Osteoblast (primary cell): ENCODE measurements around the gene ZXDC. TPM values are rescaled to one million over a fixed set of nuclear protein-coding genes. Genes with fewer than 3 reads are reported as not detected.

Source experiments
- DNase-seq: peaks from one replicate; pipeline ENCODE4 v3.0.0; 2011; ENCODE audit warnings: low spot score, mixed read lengths; ENCODE audit not compliant: insufficient read length; ENCODE audit errors: missing footprints
- H2AFZ ChIP-seq: 2 replicates; pipeline ENCODE4 v1.6.0; 2011; ENCODE audit warnings: mild to moderate bottlenecking, low read length
- H3K27ac ChIP-seq: 2 replicates; pipeline ENCODE4 v1.5.1; 2011; ENCODE audit warnings: mild to moderate bottlenecking, low read depth, low read length, moderate library complexity
- H3K27me3 ChIP-seq: 2 replicates; pipeline ENCODE4 v1.6.0; 2012; ENCODE audit warnings: mild to moderate bottlenecking, control low read depth, inconsistent platforms, low read length, moderate library complexity; ENCODE audit not compliant: insufficient read depth
- H3K36me3 ChIP-seq: 2 replicates; pipeline ENCODE4 v1.5.1; 2011; ENCODE audit warnings: mild to moderate bottlenecking, low read length, control low read depth, moderate library complexity; ENCODE audit not compliant: insufficient read depth
- H3K4me1 ChIP-seq: 2 replicates; pipeline ENCODE4 v1.5.1; 2011; ENCODE audit warnings: mild to moderate bottlenecking, low read length, control low read depth, moderate library complexity; ENCODE audit not compliant: insufficient read depth
- H3K4me2 ChIP-seq: 2 replicates; pipeline ENCODE4 v1.6.0; 2011; ENCODE audit warnings: mild to moderate bottlenecking, low read length; ENCODE audit not compliant: insufficient read depth
- H3K4me3 ChIP-seq: fragments of 200-600 bp; sonication (generic); 3 replicates; pipeline ENCODE4 v1.5.1; 2012; ENCODE audit warnings: mild to moderate bottlenecking, low read length, inconsistent platforms; ENCODE audit not compliant: insufficient read depth
- H3K79me2 ChIP-seq: 2 replicates; pipeline ENCODE4 v1.6.0; 2012; ENCODE audit warnings: mild to moderate bottlenecking, low read length, control low read depth, inconsistent platforms; ENCODE audit not compliant: insufficient read depth
- H3K9me3 ChIP-seq: 2 replicates; pipeline ENCODE4 v1.5.1; 2011; ENCODE audit warnings: low read depth, low read length, control low read depth
- H4K20me1 ChIP-seq: 2 replicates; pipeline ENCODE4 v1.6.0; 2012; ENCODE audit warnings: mild to moderate bottlenecking, low read length, control low read depth; ENCODE audit not compliant: insufficient read depth
- total RNA-seq: library from RNA; depleted of rRNA; stranded (reverse); fragments of >200 nt; gene quantifications from 2 replicates; pipeline ENCODE4 v1.2.3, GENCODE V29; 2012
- TF ChIP-seq, protein P1 (sequence below): IDR thresholded peaks from 2 replicates; pipeline ENCODE4 v1.5.1; 2011; ENCODE audit warnings: mild to moderate bottlenecking, low read depth, low read length, moderate library complexity; ENCODE audit errors: extremely low read depth

The ZXDC gene
- total RNA-seq, 1 donor = 27.1 TPM

DNA sequence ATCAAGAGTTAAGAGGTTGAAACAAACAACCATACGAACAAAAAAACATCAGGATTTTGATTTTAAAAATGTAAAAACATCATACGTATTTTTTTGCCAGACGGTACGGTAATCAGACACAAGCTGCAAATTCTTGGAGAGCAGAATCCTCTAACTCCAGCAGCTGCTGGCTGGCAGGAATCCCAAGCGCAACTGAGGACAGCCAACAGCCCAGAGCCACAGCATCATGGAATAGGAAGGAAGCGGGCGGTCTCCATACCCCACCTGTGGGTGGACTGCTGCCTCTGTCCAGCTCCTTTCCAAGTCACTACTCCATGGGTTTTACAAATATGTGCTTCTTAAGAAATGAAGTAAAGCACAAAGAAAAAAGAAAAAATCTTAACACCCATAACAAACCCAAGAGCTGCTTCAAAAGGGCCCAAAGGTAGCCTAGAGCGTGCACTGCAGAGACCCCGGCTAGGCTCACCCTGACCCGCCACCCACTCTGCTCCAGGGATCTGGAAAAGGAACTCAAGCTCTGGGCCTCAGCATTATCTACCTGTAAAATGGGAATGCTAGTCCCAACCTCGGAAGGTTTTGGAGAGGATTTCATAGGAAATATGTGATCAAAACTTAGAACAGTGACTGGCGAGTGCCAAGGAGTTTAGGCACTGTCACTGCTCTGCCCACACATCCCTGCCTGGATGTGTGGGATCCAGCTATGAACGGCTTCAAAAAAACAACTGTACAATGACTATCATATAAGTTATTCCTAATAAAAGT, 33.4 kb downstream of the ZXDC start:
- no peak for DNase-seq
- peaks cover 10% of the 10 kb centered on the region for H3K36me3 ChIP-seq

DNA sequence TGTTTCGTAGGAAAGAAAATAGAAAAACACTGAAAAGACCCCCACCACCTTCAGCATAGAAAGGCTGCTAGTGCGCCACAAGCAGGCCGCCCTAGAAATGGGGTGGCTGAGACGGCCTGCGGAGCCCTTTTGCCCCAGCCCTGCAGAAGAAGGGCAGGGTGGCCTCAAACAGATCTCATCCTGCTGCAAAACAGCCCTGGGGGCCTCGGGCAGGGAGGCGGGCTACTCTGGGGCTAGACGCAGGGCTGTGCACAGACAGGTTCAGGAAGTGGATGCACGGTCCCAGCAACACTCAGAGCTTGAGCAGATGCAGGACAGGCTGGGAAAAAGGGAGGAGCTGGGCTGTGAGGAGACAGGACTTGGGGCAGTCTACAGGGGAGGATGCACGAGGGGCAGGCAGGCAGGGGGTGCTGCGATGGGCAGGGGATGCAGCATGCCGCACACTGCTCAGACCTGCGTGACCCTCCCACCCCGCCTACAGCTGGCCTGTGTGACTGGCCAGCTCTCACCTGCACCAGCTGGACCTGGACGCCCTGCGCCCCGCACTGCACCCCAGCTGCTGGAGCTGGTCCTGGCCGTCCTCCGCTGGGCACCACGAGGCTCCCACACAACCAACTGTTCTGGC, 34.3 kb downstream of the ZXDC start:
- no peaks in the 10 kb centered on the region for H3K4me1 ChIP-seq
- H3K4me3 ChIP-seq = no peak overlapping the region
- H3K36me3 ChIP-seq = peaks cover 17% of the 10 kb centered on the region
- H3K27me3 ChIP-seq = no peaks in the 10 kb centered on the region
- no peak overlapping the region for H3K27ac ChIP-seq
- H4K20me1 ChIP-seq = peaks cover 3% of the 10 kb centered on the region
- TF ChIP-seq, protein P1, sequence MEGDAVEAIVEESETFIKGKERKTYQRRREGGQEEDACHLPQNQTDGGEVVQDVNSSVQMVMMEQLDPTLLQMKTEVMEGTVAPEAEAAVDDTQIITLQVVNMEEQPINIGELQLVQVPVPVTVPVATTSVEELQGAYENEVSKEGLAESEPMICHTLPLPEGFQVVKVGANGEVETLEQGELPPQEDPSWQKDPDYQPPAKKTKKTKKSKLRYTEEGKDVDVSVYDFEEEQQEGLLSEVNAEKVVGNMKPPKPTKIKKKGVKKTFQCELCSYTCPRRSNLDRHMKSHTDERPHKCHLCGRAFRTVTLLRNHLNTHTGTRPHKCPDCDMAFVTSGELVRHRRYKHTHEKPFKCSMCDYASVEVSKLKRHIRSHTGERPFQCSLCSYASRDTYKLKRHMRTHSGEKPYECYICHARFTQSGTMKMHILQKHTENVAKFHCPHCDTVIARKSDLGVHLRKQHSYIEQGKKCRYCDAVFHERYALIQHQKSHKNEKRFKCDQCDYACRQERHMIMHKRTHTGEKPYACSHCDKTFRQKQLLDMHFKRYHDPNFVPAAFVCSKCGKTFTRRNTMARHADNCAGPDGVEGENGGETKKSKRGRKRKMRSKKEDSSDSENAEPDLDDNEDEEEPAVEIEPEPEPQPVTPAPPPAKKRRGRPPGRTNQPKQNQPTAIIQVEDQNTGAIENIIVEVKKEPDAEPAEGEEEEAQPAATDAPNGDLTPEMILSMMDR = no peak
- no peaks in the 10 kb centered on the region for H3K79me2 ChIP-seq
- DNase-seq = no peak
- no peak overlapping the region for H3K4me2 ChIP-seq
- H2AFZ ChIP-seq = no peak overlapping the region
- H3K9me3 ChIP-seq = no peaks in the 10 kb centered on the region

More for the DNA sequence above, 33.4 kb downstream of the ZXDC start:
- no peak overlapping the region for H2AFZ ChIP-seq
- TF ChIP-seq, protein P1 = no peak
- no peaks in the 10 kb centered on the region for H3K9me3 ChIP-seq
- H3K4me2 ChIP-seq = no peak overlapping the region
- no peaks in the 10 kb centered on the region for H3K4me1 ChIP-seq
- H3K27me3 ChIP-seq = no peaks in the 10 kb centered on the region
- H3K27ac ChIP-seq = no peak overlapping the region
- H3K79me2 ChIP-seq = no peaks in the 10 kb centered on the region
- peaks cover 3% of the 10 kb centered on the region for H4K20me1 ChIP-seq
- no peak overlapping the region for H3K4me3 ChIP-seq

DNA sequence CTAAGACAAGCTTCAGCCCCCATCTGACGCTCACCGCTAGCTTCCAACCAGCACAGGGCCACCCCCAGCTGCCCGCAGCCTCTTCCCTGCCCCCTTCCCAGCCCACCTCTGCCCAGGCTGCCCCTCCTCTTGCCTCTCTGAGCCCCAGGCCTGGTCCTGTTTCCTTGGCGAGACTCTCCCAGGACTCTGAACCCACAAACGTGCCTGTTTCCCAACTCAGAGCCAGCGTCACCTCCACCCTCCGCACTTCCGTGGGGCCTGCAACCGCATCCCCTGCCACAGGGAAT, 35.0 kb downstream of the ZXDC start:
- Histone ChIP-seq H2AFZ (no peak overlapping the region), H3K4me1 (no peaks in the 10 kb centered on the region)
- TF ChIP-seq, protein P1 = no peak

DNA sequence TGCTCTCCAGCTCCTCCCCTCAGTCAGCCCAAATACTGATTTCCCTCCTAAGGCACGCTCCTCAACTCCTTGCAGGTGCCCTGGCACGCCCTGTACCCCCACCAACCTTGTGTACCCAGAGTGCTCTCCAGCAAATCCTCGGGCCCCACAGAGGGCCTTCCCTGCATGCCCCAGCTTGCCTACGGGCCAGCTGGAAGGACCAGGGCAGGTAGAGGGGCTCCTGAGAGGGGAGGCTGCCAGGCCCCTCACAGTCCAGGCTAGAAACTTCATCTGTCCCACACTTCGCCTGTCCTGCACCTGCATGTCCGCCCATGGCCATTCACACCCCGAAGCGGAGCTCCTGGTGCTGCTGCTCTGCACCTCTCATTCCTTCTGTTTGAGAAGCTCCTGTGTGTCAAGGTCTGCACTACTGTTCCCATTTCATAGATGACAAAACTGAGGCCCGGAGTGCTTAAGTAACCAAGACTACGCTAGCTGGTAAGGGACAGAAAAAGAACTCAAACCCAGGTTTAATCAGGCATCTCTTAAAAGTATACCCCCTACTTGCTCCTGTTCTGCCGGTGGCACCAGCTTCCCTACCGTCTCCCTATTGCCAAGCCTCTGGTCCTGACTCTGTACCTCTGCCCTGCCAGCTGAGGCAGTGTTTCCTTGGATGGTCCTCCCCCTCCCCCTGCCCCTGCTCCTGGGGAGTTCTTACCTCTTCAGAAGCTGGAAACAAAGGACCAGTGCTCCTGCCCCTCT, 35.6 kb downstream of the ZXDC start:
- H2AFZ ChIP-seq = no peak overlapping the region
- no peak for DNase-seq
- H3K4me3 ChIP-seq = no peak overlapping the region
- H3K36me3 ChIP-seq = peaks cover 19% of the 10 kb centered on the region
- H3K27ac ChIP-seq = no peak overlapping the region
- peaks cover 3% of the 10 kb centered on the region for H4K20me1 ChIP-seq
- no peaks in the 10 kb centered on the region for H3K4me1 ChIP-seq
- no peaks in the 10 kb centered on the region for H3K27me3 ChIP-seq
- H3K9me3 ChIP-seq = no peaks in the 10 kb centered on the region
- H3K4me2 ChIP-seq = no peak overlapping the region
- H3K79me2 ChIP-seq = no peaks in the 10 kb centered on the region
- TF ChIP-seq, protein P1 = no peak

More for the DNA sequence above, 35.0 kb downstream of the ZXDC start:
- no peak overlapping the region for H3K27ac ChIP-seq
- H3K36me3 ChIP-seq = peaks cover 19% of the 10 kb centered on the region
- no peak overlapping the region for H3K4me2 ChIP-seq
- no peak overlapping the region for H3K4me3 ChIP-seq
- no peaks in the 10 kb centered on the region for H3K27me3 ChIP-seq
- H4K20me1 ChIP-seq = peaks cover 3% of the 10 kb centered on the region
- H3K9me3 ChIP-seq = no peaks in the 10 kb centered on the region
- no peak for DNase-seq
- H3K79me2 ChIP-seq = no peaks in the 10 kb centered on the region
